A673 (cell line): ENCODE measurements around the gene PML.
"Not testable (repeated sequence)": the region's sequence is repeated elsewhere in the genome, so short reads cannot be mapped to it uniquely, and the experiment has no call there.

Source experiments
- CTCF ChIP-seq: fragments of 300-800, 200-600 bp; sonication (generic); conservative IDR thresholded peaks from 2 replicates; pipeline ENCODE4 v1.5.1; 2017; ENCODE audit warnings: low read depth, mild to moderate bottlenecking, antibody characterized with exemption, low read length, moderate library complexity, mixed read lengths
- EZH2 ChIP-seq: fragments of 200-600 bp; sonication (generic); IDR thresholded peaks from 2 replicates; pipeline ENCODE4 v1.6.1; 2017; ENCODE audit warnings: borderline replicate concordance, low read depth, mild to moderate bottlenecking, mixed read lengths, antibody characterized with exemption, low read length; ENCODE audit not compliant: poor library complexity, severe bottlenecking

GRCh38 chr15:73960472-73961070, 33.9 kb upstream of the PML start:
- TF ChIP-seq CTCF, EZH2: not testable (repeated sequence)
